ENCODE measurements around the gene TSPAN6. TPM values are rescaled to one million over a fixed set of nuclear protein-coding genes. Genes with fewer than 3 reads are reported as not detected.

TSPAN6 gene
- total RNA-seq, 4 donors from 2014 or later = 27.3 to 55.5 (median 38.4) TPM

- no peak for DNase-seq (ENCODE audit: low spot score)
- no peak for TF ChIP-seq CTCF (IDR thresholded peaks at IDR 0.05)
- ATAC-seq (ENCODE audit: low FRiP score) = no peak
These were observed 24.7 kb downstream of the TSPAN6 start for GRCh38 chrX:100611951-100612350.

GRCh38 chrX:100609591-100609990 is 27.0 kb downstream of the TSPAN6 start:
- ATAC-seq (ENCODE audit: low FRiP score) (no peak), DNase-seq (ENCODE audit: low spot score) (no peak)
- TF ChIP-seq CTCF (IDR thresholded peaks at IDR 0.05) = no peak

GRCh38 chrX:100606753-100607152 is 29.9 kb downstream of the TSPAN6 start:
- DNase-seq (ENCODE audit: low spot score) (no peak), ATAC-seq (ENCODE audit: low FRiP score) (no peak)
- no peak for TF ChIP-seq CTCF (IDR thresholded peaks at IDR 0.05)

- DNase-seq (ENCODE audit: low spot score) (no peak), ATAC-seq (ENCODE audit: low FRiP score) (no peak)
- TF ChIP-seq CTCF (IDR thresholded peaks at IDR 0.05) = no peak
These were observed 35.8 kb downstream of the TSPAN6 start for GRCh38 chrX:100600758-100601157.

- DNase-seq (ENCODE audit: low spot score) = no peak
- no peak for TF ChIP-seq CTCF (IDR thresholded peaks at IDR 0.05)
- no peak for ATAC-seq (ENCODE audit: low FRiP score)
These were observed 36.3 kb downstream of the TSPAN6 start for GRCh38 chrX:100600340-100600739.

GRCh38 chrX:100599456-100599855 is 37.1 kb downstream of the TSPAN6 start:
- DNase-seq (ENCODE audit: low spot score) (no peak), ATAC-seq (ENCODE audit: low FRiP score) (no peak)

More at GRCh38 chrX:100599456-100599855, 37.1 kb downstream of the TSPAN6 start:
- TF ChIP-seq CTCF (IDR thresholded peaks at IDR 0.05) = no peak

Measured in omental fat pad (tissue), 4 donors.